Activated CD4-positive, CD25-positive, alpha-beta regulatory T cell treated with anti-CD3 and anti-CD28 coated beads, Interleukin-2, amount 50 U/mL, for 24 hours (primary cell): Measurements from ENCODE around the gene SELENOM.
"Not testable (repeated sequence)": the region's sequence is repeated elsewhere in the genome, so short reads cannot be mapped to it uniquely, and the experiment has no call there.

Experiments used
- ATAC-seq, 2 donors: fragments of 150-1000 bp; cut with Tn5 transposase; one replicate each; pipeline ENCODE4 v1.10.0; 2021; ENCODE audit warnings: mild to moderate bottlenecking in 1 of 2, moderate library complexity in 1 of 2

Gene SELENOM

DNA sequence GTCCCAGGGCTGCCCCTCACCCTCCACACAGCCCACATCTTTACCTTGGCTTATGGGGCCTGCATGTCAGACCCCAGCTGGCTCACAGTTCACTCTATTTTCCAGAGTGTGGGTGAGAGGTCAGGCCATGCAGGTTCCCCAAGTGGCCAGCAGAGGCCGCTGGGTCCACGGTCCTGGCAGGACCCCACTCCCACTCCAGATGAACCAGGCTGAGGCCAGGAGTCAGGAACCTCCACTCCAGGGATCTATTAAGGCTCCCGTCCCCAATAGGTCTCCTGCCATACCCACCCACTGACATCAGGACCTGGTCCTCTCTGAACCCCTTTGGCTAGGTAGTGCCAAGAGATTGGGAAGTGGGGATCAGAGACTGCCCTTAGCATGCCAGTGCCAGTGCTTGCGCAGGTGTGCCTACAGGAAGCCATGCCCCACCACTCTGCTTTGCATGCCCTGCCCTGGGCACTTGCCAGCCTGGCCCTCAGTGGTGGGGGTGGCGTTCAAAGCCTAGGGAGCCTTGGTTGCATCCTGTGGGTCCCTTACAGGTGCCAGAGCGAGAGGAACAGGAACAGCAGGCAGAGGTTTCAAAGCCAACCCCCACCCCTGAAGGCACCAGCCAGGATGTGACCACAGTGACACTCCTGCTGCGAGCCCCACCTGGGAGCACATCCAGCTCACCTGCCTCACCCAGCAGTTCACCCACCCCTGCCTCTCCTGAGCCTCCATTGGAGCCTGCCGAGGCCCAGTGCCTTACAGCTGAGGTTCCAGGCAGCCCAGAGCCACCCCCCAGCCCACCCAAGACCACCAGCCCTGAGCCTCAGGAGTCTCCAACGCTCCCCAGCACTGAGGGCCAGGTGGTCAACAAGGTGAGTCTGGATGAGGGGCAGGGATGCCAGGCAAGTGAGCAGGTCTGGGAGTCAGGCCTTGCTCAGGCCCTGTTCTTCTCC lies 17.9 kb downstream of the SELENOM start:
- no peak for ATAC-seq

- ATAC-seq, result no peak
These were observed 19.0 kb downstream of the SELENOM start for GRCh38 chr22:31088233-31088986.

GRCh38 chr22:31087744-31088215 lies 19.6 kb downstream of the SELENOM start:
- ATAC-seq, result no peak

DNA sequence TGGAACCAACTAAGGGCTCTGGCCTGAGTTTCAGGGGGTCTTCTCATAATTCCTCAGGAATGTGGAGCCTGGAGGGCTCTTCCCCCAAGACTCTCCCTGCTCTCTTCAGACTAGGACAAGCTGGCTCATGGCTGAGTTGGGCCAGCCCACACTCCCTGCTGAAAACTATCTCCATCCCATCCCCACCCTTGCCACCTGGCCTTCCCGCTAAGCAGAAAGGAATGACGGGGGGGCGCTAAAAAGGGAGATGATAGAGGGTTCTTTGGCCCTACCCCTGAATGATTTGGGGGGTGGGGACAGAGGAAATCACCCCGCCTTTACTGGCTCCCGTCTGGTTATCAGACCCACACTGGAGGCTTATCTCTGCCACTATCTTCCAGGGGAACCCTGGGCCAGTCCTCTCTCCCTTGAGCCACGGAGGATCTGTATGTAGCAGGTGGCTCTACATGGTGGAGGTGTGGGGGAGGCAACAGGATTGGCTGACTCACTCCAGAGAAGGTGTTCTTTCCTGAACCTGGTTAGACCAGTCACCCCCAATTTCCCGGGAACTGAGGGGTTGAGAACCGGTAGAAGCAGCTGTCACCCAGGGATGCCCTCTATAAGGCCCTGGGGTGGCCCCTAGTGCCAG lies 20.6 kb downstream of the SELENOM start:
- ATAC-seq, result no peak

- ATAC-seq, result no peak
These were observed 21.4 kb downstream of the SELENOM start for GRCh38 chr22:31085928-31086327.

DNA sequence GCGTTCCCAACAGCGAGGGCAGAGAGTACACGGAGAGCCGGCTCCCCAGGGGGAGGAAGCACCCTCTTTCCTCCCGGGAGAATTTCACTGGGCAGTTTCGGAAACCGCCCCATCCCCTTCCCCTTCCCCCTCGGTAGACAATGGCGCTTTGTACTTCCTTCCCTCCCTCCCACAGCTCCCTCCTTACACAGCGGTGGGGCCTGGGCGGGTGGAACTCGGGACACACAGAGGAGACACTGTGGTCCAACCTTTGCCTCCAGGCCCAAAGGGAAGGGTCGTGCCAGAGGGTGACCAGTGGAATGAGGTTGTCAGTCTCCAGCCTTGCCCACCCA lies 21.9 kb downstream of the SELENOM start:
- ATAC-seq, result no peak

- ATAC-seq, result peak; percentile 88 to 89
These were observed 22.4 kb downstream of the SELENOM start for GRCh38 chr22:31084811-31085492.

DNA sequence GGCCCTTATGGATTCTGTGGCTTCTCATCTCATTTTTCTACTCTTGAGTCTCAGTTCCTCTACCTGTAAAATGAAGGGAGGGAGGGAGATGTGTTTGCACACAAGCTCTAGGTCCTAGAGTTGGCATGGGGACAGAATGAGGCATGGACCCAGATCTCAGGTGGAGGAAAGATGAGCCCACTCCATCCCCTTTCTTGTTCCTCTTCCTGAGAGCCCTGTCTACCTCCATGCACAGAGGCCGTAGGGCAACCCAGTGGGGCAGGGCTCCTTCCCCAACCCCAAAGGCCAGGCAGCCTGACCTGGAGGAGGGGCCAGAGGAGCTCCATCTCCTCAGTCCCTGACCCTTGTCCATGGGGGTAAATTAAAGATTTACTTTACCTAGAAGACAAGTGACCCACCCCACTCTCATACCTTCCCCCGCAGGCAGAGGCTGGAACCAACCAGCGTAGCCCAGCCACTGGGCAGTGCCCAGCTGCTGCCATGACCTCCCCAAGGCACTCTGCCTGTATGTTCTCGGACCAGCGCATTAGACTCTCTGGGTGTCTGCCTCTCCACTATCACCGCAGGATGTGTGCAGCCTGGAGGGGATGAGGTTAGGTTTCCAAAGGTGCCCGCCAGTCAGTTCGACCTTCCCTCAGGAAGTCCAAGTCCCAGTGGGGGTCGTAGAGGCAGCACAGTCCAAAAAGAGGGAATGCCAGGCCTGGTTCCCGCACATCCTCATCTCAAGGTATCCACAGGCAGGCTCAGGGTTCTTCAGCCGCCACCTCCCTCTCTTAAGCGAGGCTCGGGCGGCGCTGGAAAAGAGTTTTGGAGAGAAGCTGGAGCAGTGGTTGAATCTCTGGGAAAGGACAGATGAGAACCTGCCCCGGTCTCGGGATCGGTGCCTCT lies 23.2 kb downstream of the SELENOM start:
- ATAC-seq, result peak in 1 of 2 donors; percentile 2

DNA sequence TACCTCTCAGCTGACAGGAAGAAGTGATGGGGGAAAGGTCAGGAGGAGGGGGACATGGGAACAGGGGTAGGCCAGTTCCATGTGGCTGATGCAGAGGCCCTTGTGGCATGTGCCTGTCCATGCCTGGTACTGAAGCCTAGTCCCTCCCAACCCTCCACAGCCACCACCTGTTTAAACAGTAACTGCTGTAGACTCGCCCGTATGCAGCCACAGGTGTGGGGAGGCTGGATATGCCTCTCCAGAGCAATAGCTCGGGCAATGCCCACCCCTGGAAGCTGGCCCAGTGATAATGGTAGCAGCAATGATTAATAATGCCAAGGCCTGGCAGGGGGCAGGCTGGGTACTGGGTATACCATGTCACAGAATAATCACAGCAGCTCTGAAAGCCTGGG lies 24.0 kb downstream of the SELENOM start:
- no peak for ATAC-seq

GRCh38 chr22:31082606-31083376 lies 24.6 kb downstream of the SELENOM start:
- ATAC-seq, result no peak

DNA sequence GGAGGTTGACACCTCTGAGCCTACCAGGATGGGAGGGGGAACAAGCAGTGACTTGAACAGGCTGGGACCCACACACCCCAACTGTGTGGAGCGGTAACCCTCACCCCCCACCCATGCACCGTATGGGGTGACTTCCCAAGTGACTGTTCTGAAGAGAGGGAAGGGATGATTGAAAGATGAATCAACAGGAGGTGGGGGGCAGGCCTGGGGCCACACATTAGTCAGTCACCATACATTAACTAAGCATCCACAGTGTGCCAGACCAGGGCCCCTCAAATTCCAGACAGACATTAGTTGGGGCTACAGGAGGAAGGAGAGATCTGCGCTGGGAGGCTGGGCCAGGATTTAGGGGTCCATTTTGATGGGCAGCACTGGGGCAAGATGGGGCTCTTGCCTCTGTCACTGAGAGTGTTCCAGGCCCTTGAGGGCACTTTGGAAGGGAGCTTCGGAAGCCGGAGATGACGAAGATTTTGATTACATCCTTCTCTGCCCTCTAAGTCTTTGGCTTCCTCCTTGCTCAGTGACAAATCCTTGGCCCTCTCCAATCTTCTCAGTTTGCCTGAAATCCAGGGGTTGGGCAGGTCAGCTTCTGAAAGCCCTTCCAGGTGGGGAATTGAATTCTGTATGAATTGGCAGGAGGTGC lies 25.3 kb downstream of the SELENOM start:
- peak in 1 of 2 donors; percentile 11 for ATAC-seq

DNA sequence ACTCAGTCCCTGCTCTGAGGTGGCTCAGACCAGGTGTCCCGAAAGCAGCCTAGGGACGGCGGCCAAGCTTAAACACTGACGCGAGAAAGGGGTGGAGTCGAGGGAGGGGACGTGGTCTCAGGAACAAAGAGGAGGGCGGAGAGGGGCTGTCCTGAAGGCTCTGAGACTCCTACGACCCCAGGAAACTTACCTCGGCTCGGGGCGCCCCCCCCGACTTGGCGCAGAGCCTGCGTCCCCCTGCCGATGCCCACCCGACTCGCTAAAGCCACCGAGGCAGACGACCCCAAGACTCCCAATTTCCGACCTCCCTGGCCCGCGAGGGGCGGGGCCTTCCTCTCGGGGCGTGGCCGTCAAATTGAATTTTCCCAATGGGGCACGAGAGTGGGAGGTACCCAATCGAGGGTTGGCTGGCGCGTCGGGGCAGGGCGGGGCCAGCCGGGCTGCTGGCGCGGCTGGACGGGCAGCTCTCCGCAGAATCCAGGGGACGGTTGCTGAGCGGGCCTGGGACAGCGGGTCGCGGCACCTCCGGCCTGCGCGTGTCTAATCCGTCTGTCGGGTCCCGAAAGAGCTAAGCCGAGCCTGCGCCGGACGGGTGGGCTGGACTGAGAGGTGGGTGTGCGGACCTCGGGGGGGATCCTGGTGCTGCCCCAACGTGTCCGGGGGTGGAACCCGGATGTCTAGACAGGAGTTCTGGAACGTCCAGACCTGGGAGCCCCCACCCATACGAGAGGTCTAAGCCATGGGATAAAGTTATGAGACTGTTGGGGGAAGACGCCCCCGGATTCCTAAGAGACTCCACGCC lies 26.3 kb downstream of the SELENOM start, which contains the start of gene SMTN:
Gene SMTN, plus strand, starts transcription at position 471 of the 802 bp plus-strand sequence. CDS start 1,941 bp downstream, outside the sequence.
- peak; percentile 63 to 66 for ATAC-seq

DNA sequence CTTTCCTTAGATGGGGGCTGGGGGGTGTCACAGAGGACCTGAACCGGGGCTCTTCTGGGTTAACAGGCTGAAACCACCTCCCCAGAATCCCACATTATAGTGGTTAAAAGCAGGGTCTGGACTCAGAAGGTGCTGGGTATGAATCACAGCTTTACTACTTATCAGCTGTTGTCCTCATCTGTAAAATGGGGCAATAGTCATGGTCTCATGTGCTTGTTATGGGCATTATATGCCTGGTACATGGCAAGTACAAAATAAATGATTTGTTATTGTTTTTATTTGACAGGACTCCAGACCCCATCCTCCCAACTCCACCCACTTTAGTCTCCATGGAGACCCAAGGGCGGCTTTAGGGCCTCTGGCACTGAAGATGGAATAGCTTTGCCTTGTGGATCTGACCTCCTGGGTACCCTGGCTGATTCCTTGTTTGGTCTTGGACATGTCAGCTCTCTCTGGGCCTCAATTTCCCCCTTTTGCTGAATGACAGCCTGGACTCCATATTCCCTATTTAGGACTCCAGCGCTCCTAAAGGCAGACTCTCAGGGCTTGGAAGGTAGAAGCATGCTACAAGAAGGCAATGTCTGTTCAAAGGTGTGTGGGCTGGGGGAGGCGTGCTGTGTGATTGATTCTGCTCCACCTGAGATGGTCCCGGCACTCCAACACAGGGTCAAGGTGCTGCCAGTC lies 27.1 kb downstream of the SELENOM start:
- no peak for ATAC-seq

GRCh38 chr22:31079095-31079642 lies 28.2 kb downstream of the SELENOM start:
- ATAC-seq, result no peak

GRCh38 chr22:31078389-31078788 lies 29.0 kb downstream of the SELENOM start:
- not testable (repeated sequence) for ATAC-seq

GRCh38 chr22:31077681-31078080 lies 29.7 kb downstream of the SELENOM start:
- no peak for ATAC-seq

- ATAC-seq, result no peak
These were observed 31.4 kb downstream of the SELENOM start for GRCh38 chr22:31075961-31076360.

GRCh38 chr22:31073545-31074145 lies 33.7 kb downstream of the SELENOM start:
- ATAC-seq, result not testable (repeated sequence)
